ENCODE data around the gene SIL1. TPM values are rescaled to one million over a fixed set of nuclear protein-coding genes. Genes with fewer than 3 reads are reported as not detected.

Gene SIL1
- total and polyA plus RNA-seq, 2 of the 4 experiments (the other 2 are of a cell fraction): 56.1 to 66.0 TPM

GRCh38 chr5:138972836-138973235 lies 225.3 kb downstream of the SIL1 start:
- H4K20me1 ChIP-seq (ENCODE audit: insufficient read depth, low read length): no peaks in the 10 kb centered on the region
- H2AK5ac ChIP-seq (ENCODE audit: low read depth, low read length): no peak overlapping the region
- no peak overlapping the region for H2BK120ac ChIP-seq (ENCODE audit: low read depth, low read length)
- no peak for DNase-seq
- H4K8ac ChIP-seq (ENCODE audit: low read depth in 2 of 2, low read length in 2 of 2): no peak overlapping the region
- H3K4me2 ChIP-seq (ENCODE audit: low read depth, low read length): no peak overlapping the region
- no peak overlapping the region for H3K4ac ChIP-seq (ENCODE audit: low read depth, low read length)
- peaks cover 10% of the 10 kb centered on the region for H3K4me1 ChIP-seq (ENCODE audit: control insufficient read depth, insufficient read depth, low read length)
- WGBS, 2 experiments (ENCODE audit: extremely low coverage in 2 of 2, insufficient read length in 1 of 2): no CpG with 5 or more reads among the region's 4 CpGs
- H3K56ac ChIP-seq (ENCODE audit: extremely low read depth, insufficient read depth, low read length): no peak overlapping the region
- ChIA-PET CTCF (interaction anchor here (1.0 kb wide), 1 partner anchor 9 kb away, joined by 3 read pairs; no protein-coding TSS in a partner anchor), POLR2A (ENCODE audit: unreplicated experiment) (no interaction called here)
- no peaks in the 10 kb centered on the region for H3K9me3 ChIP-seq (ENCODE audit: control insufficient read depth, insufficient read depth, low read length)
- no peak overlapping the region for H2BK5ac ChIP-seq (ENCODE audit: low read depth, low read length, poor library complexity, severe bottlenecking)
- H3K9me1 ChIP-seq (ENCODE audit: insufficient read depth, low read length): peaks cover 16% of the 10 kb centered on the region
- H3K23ac ChIP-seq (ENCODE audit: low read depth, low read length): no peak overlapping the region
- no peak overlapping the region for H2AFZ ChIP-seq (replicated peaks; ENCODE audit: low read length, poor library complexity)
- no peak overlapping the region for H3K4me3 ChIP-seq (ENCODE audit: insufficient read depth, low read depth, low read length)
- no peaks in the 10 kb centered on the region for H3K27me3 ChIP-seq (ENCODE audit: control insufficient read depth, insufficient read depth, low read length)
- H2AK9ac ChIP-seq (replicated peaks; ENCODE audit: low read depth, low read length, poor library complexity): no peak overlapping the region
- H2BK20ac ChIP-seq (ENCODE audit: low read depth, low read length): no peak overlapping the region
- dilution Hi-C loops (cut with HindIII; ENCODE audit: low sequenced_read_pairs, unreplicated experiment): no loop called here
- no peak overlapping the region for H3K27ac ChIP-seq (ENCODE audit: insufficient read depth, low read length)
- BruUV-seq (replicated peaks): no TSS peak
- no peak overlapping the region for H3K18ac ChIP-seq (ENCODE audit: low read depth, low read length)
- H3K14ac ChIP-seq (replicated peaks; ENCODE audit: low read depth, low read length): no peak overlapping the region
- TF ChIP-seq, protein P1, sequence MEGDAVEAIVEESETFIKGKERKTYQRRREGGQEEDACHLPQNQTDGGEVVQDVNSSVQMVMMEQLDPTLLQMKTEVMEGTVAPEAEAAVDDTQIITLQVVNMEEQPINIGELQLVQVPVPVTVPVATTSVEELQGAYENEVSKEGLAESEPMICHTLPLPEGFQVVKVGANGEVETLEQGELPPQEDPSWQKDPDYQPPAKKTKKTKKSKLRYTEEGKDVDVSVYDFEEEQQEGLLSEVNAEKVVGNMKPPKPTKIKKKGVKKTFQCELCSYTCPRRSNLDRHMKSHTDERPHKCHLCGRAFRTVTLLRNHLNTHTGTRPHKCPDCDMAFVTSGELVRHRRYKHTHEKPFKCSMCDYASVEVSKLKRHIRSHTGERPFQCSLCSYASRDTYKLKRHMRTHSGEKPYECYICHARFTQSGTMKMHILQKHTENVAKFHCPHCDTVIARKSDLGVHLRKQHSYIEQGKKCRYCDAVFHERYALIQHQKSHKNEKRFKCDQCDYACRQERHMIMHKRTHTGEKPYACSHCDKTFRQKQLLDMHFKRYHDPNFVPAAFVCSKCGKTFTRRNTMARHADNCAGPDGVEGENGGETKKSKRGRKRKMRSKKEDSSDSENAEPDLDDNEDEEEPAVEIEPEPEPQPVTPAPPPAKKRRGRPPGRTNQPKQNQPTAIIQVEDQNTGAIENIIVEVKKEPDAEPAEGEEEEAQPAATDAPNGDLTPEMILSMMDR (conservative IDR thresholded peaks at IDR 0.05; ENCODE audit: low read depth, low read length): no peak
- no peak for TF ChIP-seq MAFK (IDR thresholded peaks at IDR 0.05; ENCODE audit: low read depth, low read length)
- TF ChIP-seq MXI1 (IDR thresholded peaks at IDR 0.05; ENCODE audit: borderline replicate concordance, low read depth, low read length): no peak
- TF ChIP-seq CEBPB (IDR thresholded peaks at IDR 0.05; ENCODE audit: low read depth, low read length): no peak
- no peak for TF ChIP-seq RAD21 (IDR thresholded peaks at IDR 0.05; ENCODE audit: low read length)
- TF ChIP-seq FOS (IDR thresholded peaks at IDR 0.05; ENCODE audit: low read depth, low read length): no peak
- no peak for TF ChIP-seq MAZ (IDR thresholded peaks at IDR 0.05; ENCODE audit: borderline replicate concordance, low read depth, low read length)
- TF ChIP-seq, protein P2, sequence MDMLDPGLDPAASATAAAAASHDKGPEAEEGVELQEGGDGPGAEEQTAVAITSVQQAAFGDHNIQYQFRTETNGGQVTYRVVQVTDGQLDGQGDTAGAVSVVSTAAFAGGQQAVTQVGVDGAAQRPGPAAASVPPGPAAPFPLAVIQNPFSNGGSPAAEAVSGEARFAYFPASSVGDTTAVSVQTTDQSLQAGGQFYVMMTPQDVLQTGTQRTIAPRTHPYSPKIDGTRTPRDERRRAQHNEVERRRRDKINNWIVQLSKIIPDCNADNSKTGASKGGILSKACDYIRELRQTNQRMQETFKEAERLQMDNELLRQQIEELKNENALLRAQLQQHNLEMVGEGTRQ (IDR thresholded peaks at IDR 0.05; ENCODE audit: low read depth, low read length): no peak
- no peak for TF ChIP-seq NFE2L2 (IDR thresholded peaks at IDR 0.05; ENCODE audit: low read depth, low read length)
- no peak for TF ChIP-seq BHLHE40 (IDR thresholded peaks at IDR 0.05; ENCODE audit: low read depth, low read length)
- no peak for TF ChIP-seq POLR2A (IDR thresholded peaks at IDR 0.05; ENCODE audit: low read depth, low read length)
- TF ChIP-seq RFX5 (IDR thresholded peaks at IDR 0.05; ENCODE audit: low read depth, low read length): no peak
- no peak for TF ChIP-seq RCOR1 (IDR thresholded peaks at IDR 0.05; ENCODE audit: insufficient replicate concordance, low read length)
- TF ChIP-seq SMC3 (IDR thresholded peaks at IDR 0.05; ENCODE audit: low read depth, low read length): no peak
- TF ChIP-seq, protein P3, sequence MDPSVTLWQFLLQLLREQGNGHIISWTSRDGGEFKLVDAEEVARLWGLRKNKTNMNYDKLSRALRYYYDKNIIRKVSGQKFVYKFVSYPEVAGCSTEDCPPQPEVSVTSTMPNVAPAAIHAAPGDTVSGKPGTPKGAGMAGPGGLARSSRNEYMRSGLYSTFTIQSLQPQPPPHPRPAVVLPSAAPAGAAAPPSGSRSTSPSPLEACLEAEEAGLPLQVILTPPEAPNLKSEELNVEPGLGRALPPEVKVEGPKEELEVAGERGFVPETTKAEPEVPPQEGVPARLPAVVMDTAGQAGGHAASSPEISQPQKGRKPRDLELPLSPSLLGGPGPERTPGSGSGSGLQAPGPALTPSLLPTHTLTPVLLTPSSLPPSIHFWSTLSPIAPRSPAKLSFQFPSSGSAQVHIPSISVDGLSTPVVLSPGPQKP (IDR thresholded peaks at IDR 0.05; ENCODE audit: borderline replicate concordance, low read depth, low read length): no peak
- TF ChIP-seq CHD1 (IDR thresholded peaks at IDR 0.05; ENCODE audit: low read depth, low read length): no peak
- no peak overlapping the region for H4K91ac ChIP-seq (ENCODE audit: insufficient read depth, low read depth, low read length)
- ATAC-seq (ENCODE audit: low read depth): no peak
- H3K79me1 ChIP-seq (ENCODE audit: low read depth in 1 of 2, low read length in 2 of 2): peaks cover 0 to 8% of the 10 kb centered on the region in 2 experiments; a peak in 1 of 4 replicates
- no peak overlapping the region for H4K5ac ChIP-seq (ENCODE audit: low read depth, low read length)
- H2BK15ac ChIP-seq (ENCODE audit: low read depth, low read length): no peak overlapping the region
- in situ Hi-C loops (cut with MboI; ENCODE audit: low sequenced_read_pairs): no loop called here
- no peak overlapping the region for H3K9ac ChIP-seq (ENCODE audit: low read depth, low read length)
- intact Hi-C loops (cut with micrococcal nuclease): no loop called here
- H3K36me3 ChIP-seq (ENCODE audit: control insufficient read depth, insufficient read depth, low read length): no peaks in the 10 kb centered on the region
